Uterus (tissue), 2 donors: ENCODE measurements around the gene HSPBAP1.

Source experiments
- CTCF ChIP-seq, 4 experiments: fragments of 200-600 bp in 2 of 4; fragments of 450-650 bp in 2 of 4; sonication (generic) in 2 of 4; IDR thresholded peaks; one replicate each; pipeline ENCODE4 v1.5.1; 2016 to 2019; ENCODE audit warnings: antibody characterized with exemption in 4 of 4, mild to moderate bottlenecking in 2 of 4, moderate library complexity in 1 of 4
- POLR2A ChIP-seq, 2 donors: fragments of 450-650 bp; IDR thresholded peaks; one replicate each; pipeline ENCODE4 v1.6.1; 2016; ENCODE audit warnings: antibody characterized with exemption in 2 of 2, mild to moderate bottlenecking in 1 of 2, moderate library complexity in 1 of 2

GRCh38 chr3:122816587-122816986, 23.0 kb upstream of the HSPBAP1 start:
- TF ChIP-seq CTCF (IDR thresholded peaks at IDR 0.05): no peak
- TF ChIP-seq POLR2A (IDR thresholded peaks at IDR 0.05): no peak
